KMS-11 (cell line): Measurements from ENCODE around the gene FAM168A.

Experiments
- H2AFZ ChIP-seq: fragments of 200-600 bp; sonication (generic); 2 replicates; pipeline ENCODE4 v1.6.1; 2016; ENCODE audit warnings: antibody characterized with exemption, mixed run types, low read depth
- H3K27ac ChIP-seq: fragments of 200-600 bp; sonication (generic); 2 replicates; pipeline ENCODE4 v1.6.1; 2016; ENCODE audit warnings: mild to moderate bottlenecking, mixed run types
- H3K27me3 ChIP-seq: fragments of 200-600 bp; sonication (generic); 2 replicates; pipeline ENCODE4 v1.6.1; 2017; ENCODE audit warnings: mild to moderate bottlenecking, low read depth, mixed run types, moderate library complexity; ENCODE audit not compliant: insufficient read depth
- H3K36me3 ChIP-seq: fragments of 200-600 bp; sonication (generic); 2 replicates; pipeline ENCODE4 v1.6.1; 2017; ENCODE audit warnings: mild to moderate bottlenecking, mixed run types; ENCODE audit not compliant: insufficient read depth
- H3K4me1 ChIP-seq: fragments of 200-600 bp; sonication (generic); 2 replicates; pipeline ENCODE4 v1.6.1; 2016; ENCODE audit warnings: mild to moderate bottlenecking, low read depth, mixed run types; ENCODE audit not compliant: poor library complexity, severe bottlenecking
- H3K4me2 ChIP-seq: fragments of 200-600 bp; sonication (generic); 2 replicates; pipeline ENCODE4 v1.7.0; 2016; ENCODE audit warnings: mild to moderate bottlenecking, mixed run types
- H3K4me3 ChIP-seq: fragments of 200-600 bp; sonication (generic); IDR thresholded peaks from 2 replicates; pipeline ENCODE4 v1.6.1; 2017; ENCODE audit warnings: low read depth, low read length, mixed read lengths; ENCODE audit not compliant: insufficient read depth
- H3K79me2 ChIP-seq: fragments of 200-600 bp; sonication (generic); 2 replicates; pipeline ENCODE4 v1.6.1; 2016; ENCODE audit warnings: low read depth, mixed run types; ENCODE audit not compliant: insufficient read depth
- H3K9ac ChIP-seq: fragments of 200-600 bp; sonication (generic); 2 replicates; pipeline ENCODE4 v1.6.1; 2016; ENCODE audit warnings: mild to moderate bottlenecking, mixed run types
- H4K20me1 ChIP-seq: fragments of 200-600 bp; sonication (generic); 2 replicates; pipeline ENCODE4 v1.6.1; 2016; ENCODE audit warnings: mild to moderate bottlenecking, mixed run types; ENCODE audit not compliant: insufficient read depth
- TF ChIP-seq, protein P1 (sequence below): fragments of 200-600 bp; sonication (generic); conservative IDR thresholded peaks from 2 replicates; pipeline ENCODE4 v1.6.1; 2017; ENCODE audit warnings: low read depth, mild to moderate bottlenecking, antibody characterized with exemption, low read length, moderate library complexity, mixed read lengths

The FAM168A gene

DNA sequence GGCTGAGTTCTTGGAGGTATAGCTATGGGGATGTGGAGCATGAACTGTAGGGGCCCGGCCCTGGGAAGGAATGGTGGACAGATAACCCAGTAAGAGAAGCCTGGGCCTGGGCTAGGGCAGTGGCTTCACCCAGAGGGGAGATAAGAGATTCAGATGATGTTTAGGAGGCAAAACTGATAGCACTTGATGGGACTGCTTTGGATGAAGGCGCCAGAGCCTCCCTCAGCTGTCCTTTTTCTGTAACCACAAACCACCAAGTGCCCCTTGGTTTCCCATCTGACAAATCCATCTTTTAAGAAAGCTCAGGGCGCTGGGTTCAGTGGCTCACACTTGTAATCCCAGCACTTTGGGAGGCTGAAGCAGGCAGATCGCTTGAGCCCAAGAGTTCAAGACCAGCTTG is 198.3 kb downstream of the FAM168A start:
- no peaks in the 10 kb centered on the region for H3K79me2 ChIP-seq
- no peaks in the 10 kb centered on the region for H3K36me3 ChIP-seq
- no peak overlapping the region for H3K4me2 ChIP-seq
- TF ChIP-seq, protein P1, sequence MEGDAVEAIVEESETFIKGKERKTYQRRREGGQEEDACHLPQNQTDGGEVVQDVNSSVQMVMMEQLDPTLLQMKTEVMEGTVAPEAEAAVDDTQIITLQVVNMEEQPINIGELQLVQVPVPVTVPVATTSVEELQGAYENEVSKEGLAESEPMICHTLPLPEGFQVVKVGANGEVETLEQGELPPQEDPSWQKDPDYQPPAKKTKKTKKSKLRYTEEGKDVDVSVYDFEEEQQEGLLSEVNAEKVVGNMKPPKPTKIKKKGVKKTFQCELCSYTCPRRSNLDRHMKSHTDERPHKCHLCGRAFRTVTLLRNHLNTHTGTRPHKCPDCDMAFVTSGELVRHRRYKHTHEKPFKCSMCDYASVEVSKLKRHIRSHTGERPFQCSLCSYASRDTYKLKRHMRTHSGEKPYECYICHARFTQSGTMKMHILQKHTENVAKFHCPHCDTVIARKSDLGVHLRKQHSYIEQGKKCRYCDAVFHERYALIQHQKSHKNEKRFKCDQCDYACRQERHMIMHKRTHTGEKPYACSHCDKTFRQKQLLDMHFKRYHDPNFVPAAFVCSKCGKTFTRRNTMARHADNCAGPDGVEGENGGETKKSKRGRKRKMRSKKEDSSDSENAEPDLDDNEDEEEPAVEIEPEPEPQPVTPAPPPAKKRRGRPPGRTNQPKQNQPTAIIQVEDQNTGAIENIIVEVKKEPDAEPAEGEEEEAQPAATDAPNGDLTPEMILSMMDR, result no peak
- no peak overlapping the region for H3K9ac ChIP-seq
- no peak overlapping the region for H2AFZ ChIP-seq
- H3K4me3 ChIP-seq, result no peak overlapping the region
- H3K27ac ChIP-seq, result no peak overlapping the region
- no peaks in the 10 kb centered on the region for H4K20me1 ChIP-seq
- no peaks in the 10 kb centered on the region for H3K27me3 ChIP-seq
- peaks cover 10% of the 10 kb centered on the region for H3K4me1 ChIP-seq

- no peak overlapping the region for H3K4me2 ChIP-seq
- H3K9ac ChIP-seq, result no peak overlapping the region
- TF ChIP-seq, protein P1, result no peak
- no peak overlapping the region for H3K4me3 ChIP-seq
- H3K79me2 ChIP-seq, result no peaks in the 10 kb centered on the region
- H2AFZ ChIP-seq, result no peak overlapping the region
- H3K27me3 ChIP-seq, result no peaks in the 10 kb centered on the region
- no peak overlapping the region for H3K27ac ChIP-seq
- no peaks in the 10 kb centered on the region for H4K20me1 ChIP-seq
- peaks cover 10% of the 10 kb centered on the region for H3K4me1 ChIP-seq
- no peaks in the 10 kb centered on the region for H3K36me3 ChIP-seq
Observed at GRCh38 chr11:73399159-73399590, 198.7 kb downstream of the FAM168A start.

DNA sequence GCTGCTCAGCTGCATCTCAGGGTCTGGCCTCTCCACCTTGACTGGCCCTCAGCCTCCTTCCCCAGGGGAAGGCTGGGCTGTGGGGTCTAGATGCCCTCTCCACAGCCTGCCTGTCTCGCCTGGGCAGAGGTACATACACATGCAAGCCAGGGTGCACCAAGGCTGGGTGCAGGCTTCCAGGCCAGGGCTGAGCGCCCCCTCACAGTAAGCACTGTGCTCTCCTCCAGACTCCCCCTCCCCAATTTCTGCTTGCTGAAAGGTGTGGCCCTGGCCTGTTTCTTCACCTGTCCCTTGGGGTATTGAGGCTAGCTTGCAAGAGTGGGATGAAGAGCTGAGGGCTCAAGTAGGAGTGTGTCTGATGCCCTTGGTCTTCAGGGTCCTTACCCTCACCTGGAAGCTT is 199.2 kb downstream of the FAM168A start:
- Histone ChIP-seq H3K4me3 (no peak overlapping the region), H3K79me2 (no peaks in the 10 kb centered on the region), H3K36me3 (no peaks in the 10 kb centered on the region), H3K4me1 (peaks cover 10% of the 10 kb centered on the region), H3K27ac (no peak overlapping the region), H3K27me3 (no peaks in the 10 kb centered on the region), H3K9ac (no peak overlapping the region), H3K4me2 (no peak overlapping the region), H2AFZ (no peak overlapping the region), H4K20me1 (no peaks in the 10 kb centered on the region)
- TF ChIP-seq, protein P1, result no peak

DNA sequence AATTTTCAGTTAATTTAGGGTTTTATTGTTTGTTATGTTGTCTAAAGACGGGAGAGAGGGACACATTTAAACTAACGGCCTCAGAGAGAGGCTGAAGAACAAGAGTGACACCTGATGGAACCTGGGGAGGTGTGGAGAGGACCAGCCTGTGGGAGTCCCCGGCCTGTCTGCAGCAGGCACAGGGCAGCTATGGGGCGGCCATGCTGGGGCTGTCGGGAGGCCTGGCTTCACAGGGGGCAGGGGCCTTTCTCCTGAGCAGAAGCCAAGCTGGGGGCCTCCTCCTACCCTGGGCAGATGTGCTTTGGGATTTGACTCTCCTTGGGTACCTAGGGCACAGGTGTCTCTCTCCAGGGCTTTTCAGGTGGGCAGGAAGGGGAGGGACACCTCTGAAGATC is 199.8 kb downstream of the FAM168A start:
- Histone ChIP-seq H3K27ac (no peak overlapping the region), H2AFZ (no peak overlapping the region), H3K9ac (no peak overlapping the region), H3K4me1 (peaks cover 10% of the 10 kb centered on the region), H4K20me1 (no peaks in the 10 kb centered on the region), H3K4me2 (no peak overlapping the region), H3K36me3 (no peaks in the 10 kb centered on the region), H3K4me3 (no peak overlapping the region), H3K27me3 (no peaks in the 10 kb centered on the region), H3K79me2 (no peaks in the 10 kb centered on the region)
- TF ChIP-seq, protein P1, result no peak
